Measurements from ENCODE around the gene WSCD2. TPM values are rescaled to one million over a fixed set of nuclear protein-coding genes. Genes with fewer than 3 reads are reported as not detected.

WSCD2 gene
- total RNA-seq, result 1 to 10 TPM in 1 of 4 donors, under 1 TPM in 2, not detected in 1; 0.46 to 1.3 (median 0.50) TPM

DNA sequence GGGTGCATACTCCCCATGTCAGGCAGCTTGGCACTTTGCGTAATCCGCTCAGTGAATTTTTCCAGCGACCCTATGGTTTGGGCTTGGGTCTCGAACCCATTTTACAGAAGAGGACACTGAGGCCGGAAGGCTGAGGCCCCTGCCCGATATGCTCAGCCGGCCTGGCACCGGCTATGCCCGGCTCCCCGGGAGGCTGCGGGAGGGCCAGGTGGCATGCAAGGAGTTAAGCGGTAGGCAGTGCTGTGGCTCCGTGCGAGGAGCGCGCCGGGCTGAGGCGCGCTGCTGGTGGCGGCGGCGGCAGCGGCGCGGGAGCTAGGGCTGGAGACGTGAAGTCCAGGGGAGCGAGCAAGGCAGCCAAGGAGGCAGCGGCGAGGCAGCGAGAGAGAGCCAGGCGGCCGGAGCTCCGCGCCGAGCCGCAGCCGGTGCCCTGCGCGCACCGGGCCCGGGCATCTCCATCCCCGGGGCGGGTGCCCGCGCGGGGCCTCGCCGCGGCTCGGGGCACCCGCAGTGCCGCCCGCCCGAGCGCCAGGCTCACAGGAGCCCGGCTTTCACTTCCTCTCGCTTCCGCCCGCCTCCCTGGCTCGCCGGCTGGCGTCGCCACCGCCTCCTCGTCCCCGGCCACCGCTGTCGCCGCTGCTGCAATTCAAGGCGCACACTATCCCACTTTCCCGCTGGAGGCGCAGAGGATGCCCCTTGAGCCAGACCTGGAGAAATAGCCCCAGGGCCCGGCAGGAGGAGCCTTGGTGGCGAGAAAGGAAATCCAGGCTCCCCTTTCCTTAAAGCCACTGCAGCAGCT, at the start of gene WSCD2:
WSCD2 (plus strand) TSS at position 272 of the 796 bp plus-strand sequence. CDS start 66,545 bp downstream, outside the sequence.
- ATAC-seq (ENCODE audit: low FRiP score) (no peak), DNase-seq (ENCODE audit: low spot score) (no peak)
- TF ChIP-seq, protein P1, sequence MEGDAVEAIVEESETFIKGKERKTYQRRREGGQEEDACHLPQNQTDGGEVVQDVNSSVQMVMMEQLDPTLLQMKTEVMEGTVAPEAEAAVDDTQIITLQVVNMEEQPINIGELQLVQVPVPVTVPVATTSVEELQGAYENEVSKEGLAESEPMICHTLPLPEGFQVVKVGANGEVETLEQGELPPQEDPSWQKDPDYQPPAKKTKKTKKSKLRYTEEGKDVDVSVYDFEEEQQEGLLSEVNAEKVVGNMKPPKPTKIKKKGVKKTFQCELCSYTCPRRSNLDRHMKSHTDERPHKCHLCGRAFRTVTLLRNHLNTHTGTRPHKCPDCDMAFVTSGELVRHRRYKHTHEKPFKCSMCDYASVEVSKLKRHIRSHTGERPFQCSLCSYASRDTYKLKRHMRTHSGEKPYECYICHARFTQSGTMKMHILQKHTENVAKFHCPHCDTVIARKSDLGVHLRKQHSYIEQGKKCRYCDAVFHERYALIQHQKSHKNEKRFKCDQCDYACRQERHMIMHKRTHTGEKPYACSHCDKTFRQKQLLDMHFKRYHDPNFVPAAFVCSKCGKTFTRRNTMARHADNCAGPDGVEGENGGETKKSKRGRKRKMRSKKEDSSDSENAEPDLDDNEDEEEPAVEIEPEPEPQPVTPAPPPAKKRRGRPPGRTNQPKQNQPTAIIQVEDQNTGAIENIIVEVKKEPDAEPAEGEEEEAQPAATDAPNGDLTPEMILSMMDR (IDR thresholded peaks at IDR 0.05), result no peak

DNA sequence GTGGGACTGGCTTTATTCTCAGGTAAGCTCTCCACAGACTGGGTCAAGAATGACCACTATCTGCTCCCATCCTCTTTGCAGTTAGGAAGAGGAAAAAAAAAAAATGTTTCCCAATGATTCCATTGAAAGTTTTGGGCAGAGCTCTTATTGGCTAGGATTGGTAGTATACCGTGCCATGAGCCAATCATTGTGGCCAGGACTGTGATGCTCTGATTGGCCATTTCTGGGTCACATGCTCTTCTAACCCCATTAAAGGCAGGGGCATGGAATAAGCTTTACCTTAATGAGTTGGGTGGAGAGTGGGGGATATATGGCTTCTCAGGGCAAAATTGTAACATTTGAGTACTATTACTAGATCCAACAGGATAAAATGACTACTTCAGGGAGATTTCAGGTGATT, 49.4 kb upstream of the WSCD2 start:
- no peak for ATAC-seq (ENCODE audit: low FRiP score)
- no peak for DNase-seq (ENCODE audit: low spot score)
- TF ChIP-seq, protein P1 (IDR thresholded peaks at IDR 0.05), result no peak

DNA sequence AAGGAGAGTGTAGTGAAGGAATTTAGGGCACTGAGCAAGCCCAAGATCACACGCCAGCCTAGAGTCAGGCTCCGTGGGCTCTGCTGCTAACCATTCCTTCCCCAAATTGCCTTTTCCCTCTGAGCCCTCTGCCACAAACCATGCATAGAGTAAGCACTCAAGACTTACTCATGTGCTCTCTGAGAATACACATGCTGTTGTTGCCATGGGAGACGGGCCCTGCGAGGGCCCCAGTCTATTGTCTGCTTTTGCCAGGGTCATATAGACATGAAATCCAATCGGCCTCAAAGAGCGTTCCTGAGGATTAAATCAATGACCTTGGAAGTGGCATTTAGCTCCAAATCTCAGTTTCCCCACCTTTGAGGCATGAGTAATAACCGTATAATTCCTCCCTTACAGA, 48.7 kb upstream of the WSCD2 start:
- TF ChIP-seq, protein P1 (IDR thresholded peaks at IDR 0.05), result no peak
- ATAC-seq (ENCODE audit: low FRiP score) (no peak), DNase-seq (ENCODE audit: low spot score) (no peak)

DNA sequence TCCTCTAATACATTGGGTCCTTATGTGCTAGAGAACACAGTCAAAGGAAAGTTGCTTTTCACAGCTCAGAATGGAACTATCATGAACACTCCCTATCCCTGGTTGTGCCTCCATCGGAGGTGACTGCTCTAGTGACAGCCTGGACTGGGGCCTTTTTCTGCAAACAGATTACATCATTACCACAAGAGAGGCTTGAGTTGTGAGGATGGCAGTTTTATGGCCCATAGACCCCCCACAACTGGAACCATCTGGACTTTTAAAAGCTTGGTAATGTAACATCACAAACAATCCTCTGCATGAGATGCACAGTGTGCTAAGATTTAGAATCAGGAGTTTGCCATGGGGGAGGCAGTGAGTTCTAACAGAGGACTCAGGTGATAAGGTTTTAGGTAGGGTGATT, 46.6 kb upstream of the WSCD2 start:
- ATAC-seq (ENCODE audit: low FRiP score) (no peak), DNase-seq (ENCODE audit: low spot score) (no peak)
- TF ChIP-seq, protein P1 (IDR thresholded peaks at IDR 0.05), result no peak

DNA sequence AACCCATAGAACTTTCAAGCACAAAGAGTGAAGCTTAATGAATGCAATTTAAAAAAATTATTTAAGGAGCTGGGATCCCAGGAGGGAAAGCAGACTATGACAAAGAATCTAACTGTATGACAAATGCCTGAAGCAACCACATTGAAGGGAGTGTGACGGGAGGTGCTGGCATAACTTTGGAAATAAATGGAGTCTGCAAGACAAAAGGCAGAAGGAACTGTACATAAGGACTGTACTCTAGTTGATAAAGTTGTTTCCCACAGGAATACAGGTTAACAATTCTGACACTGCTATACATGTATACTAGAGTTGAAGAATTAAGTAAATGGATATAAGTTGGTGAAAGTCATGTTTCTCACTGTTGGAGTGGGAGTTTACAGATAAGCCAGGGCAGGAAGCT, 41.2 kb upstream of the WSCD2 start:
- ATAC-seq (ENCODE audit: low FRiP score), result no peak
- TF ChIP-seq, protein P1 (IDR thresholded peaks at IDR 0.05), result no peak
- DNase-seq (ENCODE audit: low spot score), result no peak

DNA sequence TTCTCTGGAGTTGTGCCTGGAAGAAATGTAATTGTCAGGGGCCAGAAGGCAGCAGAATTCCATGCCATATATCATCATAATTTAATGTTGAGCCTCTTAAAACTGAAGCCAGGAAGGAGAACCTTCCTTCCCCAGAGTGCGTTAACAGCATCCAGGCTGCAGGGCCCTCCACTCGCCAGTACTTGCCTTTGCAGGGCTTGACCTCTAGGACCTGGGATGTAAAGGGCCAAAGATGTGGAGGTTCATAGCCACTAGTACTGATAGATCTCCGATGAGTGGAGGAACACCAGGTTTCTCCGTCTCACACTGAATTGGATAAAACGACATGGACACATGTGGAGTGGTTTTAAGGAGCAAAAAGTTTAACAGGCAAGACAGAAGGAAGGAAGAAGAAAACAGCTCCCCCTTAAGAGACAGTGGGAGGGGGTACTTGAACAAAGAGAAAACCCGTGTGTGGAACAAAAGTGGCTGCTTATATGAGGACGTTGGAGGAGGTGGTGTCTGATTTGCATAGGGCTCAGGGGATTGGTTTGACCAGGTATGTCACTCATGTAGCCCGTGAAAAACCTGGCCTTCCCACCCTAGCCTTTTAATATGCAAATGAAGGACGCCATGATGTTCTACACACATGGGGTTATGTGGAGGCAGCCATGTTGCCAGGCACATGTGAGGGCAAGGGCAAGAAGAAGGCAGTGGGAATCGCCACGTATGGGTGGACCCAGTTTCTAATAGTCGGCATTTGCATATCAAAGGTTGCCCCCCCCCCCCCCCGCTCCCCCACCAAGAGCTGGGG, 38.8 kb upstream of the WSCD2 start:
- TF ChIP-seq, protein P1 (IDR thresholded peaks at IDR 0.05), result no peak
- DNase-seq (ENCODE audit: low spot score) (no peak), ATAC-seq (ENCODE audit: low FRiP score) (no peak)

Data from omental fat pad (tissue), 4 donors.